NCI-H2196 (cell line): ENCODE data around the gene STRN4.

ENCODE experiments used
- DNase-seq: peaks from one replicate; lab custom pipeline; 2025; ENCODE audit not compliant: unreplicated experiment; lab: John Stamatoyannopoulos, UW

Gene STRN4

DNA sequence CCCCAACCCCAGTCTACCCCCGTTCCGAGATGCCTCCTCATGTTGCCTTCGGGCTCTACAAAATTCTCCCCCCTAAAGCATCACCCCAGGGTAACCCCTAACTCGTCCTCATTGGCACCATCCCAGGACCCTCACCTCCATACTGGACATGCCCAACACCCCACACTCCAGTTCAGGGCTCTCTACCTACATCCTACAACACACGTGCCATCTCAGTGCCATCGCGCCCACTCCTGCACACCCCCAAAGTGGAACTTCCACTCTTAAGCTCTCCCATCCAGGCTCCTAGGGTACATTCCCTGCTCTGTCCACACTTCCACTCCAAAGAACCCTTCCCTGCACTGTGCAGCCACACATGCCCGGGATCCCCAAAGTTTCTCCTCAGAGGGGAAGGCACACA lies 1.2 kb downstream of the STRN4 start:
- no peak for DNase-seq

GRCh38 chr19:46744005-46744691 lies 2.1 kb downstream of the STRN4 start:
- no peak for DNase-seq

DNA sequence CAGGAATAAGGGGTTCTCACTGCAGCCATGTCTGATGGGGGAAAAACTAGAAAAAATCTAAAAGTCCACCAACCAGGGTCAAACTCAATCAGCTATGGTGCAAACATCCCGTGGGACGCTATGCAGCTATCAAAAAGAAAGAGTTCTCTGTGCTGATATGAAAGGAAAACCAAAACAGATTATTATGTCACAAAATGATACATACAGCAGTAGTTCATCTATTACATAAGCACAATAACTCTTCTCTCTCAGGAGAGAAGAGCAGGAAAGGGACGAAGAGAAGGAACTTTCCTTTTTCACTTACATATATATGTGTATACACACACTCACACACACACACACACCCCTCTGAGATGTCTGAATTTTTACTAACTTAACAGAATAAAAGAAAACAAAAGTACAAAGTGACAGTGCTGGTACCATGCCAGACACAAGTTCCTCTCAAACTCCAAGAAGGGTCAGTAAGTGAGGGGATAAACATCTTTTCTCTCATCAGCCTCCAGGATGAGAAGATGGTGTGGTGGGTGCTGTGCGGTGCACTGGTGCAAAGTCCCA lies 3.2 kb downstream of the STRN4 start:
- DNase-seq: no peak

DNA sequence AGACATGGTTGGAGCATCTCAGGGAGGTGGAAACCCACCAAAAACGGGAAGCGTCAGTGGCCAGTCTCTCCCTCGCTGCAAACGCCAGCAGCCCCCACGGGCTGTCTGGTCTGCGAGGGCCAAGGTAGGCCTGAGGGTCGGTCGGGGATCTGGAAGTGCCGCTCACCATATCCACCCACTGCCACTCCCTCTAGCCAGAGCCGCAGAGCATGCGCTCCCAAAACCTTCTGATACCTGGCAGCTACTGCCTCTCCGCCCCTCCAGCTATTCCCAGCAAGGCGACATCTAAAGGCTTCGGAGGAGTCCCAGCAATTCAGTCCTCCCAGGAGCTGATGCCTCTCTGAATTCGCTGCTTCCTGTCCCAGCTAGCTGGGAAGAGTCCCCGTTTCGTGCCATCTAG lies 4.8 kb downstream of the STRN4 start:
- no peak for DNase-seq

DNA sequence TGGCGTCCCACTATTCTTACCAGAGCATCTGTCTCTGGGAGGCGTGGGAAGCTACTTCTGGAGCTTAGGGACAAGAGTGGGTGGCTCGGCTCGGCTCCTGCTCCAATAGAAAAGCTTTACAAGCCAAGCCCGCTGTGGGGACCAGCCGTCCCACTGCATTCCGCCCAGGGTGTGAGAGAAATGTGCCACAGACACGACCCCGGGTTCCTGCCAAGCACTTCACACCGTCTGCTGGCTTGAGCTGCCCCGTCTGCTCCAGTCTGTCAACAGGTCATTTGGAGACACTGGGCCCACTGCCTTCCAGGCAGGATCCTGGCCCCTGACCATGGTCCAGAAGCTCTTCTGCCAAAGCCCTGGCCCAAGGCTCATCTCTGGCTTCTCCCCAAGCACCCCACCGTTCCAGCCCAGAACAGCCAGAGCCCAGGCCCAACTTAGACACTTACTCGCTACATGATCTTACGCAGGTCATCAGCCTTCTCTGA lies 6.9 kb downstream of the STRN4 start:
- DNase-seq: no peak

- DNase-seq: no peak
Observed at GRCh38 chr19:46737761-46738171, 8.5 kb downstream of the STRN4 start.

DNA sequence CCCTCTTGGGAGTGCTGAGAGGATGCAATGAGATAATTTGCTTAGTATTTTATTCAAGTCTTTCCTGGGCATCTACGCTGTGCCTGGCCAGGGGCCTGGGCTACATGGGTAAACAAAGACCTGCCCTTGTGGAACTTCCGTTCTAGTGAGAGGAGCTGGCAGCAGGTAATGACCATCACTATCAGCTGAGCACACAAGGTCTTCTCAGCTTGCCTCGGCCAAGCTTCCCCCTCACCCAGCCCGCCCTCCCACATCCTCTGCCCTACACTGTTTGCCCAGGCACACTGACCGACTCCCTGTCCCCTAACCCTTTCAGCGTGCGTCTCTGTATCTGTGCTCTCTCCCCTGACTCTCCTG lies 9.0 kb downstream of the STRN4 start:
- DNase-seq: no peak

DNA sequence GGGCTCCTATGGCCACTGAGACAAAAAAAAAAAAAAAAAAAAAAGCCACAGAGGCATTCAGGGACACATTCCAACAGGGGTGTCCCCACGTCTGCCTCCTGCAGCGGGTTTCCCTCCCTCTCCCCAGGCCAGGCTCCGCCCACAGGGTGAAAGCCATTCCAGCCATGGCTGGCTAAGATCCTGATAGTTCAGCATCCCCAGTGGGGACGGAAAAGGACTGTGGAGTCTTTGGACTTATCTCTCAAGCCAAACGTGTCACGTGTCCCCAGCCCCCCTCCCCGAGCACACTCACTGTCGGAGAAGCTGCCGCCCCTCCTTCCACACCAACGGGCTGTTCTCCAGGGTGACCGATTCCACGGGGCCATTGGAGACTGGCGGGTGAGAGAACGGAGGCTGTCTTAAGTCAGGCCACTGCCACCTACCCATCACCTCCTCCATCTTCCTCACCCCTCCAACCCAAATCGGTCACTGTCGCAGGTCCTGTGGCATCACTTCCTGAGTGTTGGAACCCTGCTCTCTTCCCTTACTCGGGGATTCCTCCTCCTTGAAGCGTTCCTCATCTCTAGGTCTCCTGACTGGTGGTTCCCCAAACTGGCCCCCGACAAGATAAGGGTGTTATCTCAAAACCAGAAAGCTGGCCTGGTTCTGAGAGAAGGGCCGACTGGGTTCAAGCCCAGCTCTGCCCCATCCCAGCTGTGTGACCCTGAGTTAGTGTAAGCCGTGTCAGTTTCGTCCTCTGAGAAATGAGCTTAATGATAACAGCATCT lies 9.5 kb downstream of the STRN4 start:
- DNase-seq: no peak

DNA sequence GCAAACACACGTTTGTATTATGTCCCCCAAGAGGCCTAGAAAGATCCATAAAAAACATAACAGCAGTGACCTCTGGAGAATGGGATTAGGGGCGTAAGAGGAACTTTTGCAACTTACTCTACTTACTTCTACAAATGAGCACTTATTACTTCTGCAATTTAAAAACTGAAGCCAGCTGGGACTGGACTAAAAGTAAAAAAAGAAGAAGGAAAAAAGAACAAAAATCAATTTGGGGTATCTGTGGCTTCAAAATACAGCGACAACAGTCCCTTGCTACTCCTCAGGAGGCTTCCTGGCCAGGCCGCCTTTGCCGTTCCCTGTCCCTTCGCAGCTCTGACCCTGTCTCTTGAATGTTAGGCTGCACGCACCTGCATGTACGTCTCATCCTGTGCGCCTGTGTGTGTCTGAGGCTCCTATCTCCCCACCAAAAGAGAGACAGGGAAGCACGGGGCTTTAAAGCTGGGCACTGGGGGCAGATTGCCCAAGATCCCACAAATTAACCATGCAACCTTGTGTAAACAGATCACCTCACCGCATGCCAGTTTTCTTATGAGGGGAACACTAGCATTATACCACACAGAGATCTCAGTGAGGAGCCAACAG lies 12.5 kb downstream of the STRN4 start:
- DNase-seq: no peak

- DNase-seq: no peak
Observed at GRCh38 chr19:46732966-46733689, 13.1 kb downstream of the STRN4 start.

DNA sequence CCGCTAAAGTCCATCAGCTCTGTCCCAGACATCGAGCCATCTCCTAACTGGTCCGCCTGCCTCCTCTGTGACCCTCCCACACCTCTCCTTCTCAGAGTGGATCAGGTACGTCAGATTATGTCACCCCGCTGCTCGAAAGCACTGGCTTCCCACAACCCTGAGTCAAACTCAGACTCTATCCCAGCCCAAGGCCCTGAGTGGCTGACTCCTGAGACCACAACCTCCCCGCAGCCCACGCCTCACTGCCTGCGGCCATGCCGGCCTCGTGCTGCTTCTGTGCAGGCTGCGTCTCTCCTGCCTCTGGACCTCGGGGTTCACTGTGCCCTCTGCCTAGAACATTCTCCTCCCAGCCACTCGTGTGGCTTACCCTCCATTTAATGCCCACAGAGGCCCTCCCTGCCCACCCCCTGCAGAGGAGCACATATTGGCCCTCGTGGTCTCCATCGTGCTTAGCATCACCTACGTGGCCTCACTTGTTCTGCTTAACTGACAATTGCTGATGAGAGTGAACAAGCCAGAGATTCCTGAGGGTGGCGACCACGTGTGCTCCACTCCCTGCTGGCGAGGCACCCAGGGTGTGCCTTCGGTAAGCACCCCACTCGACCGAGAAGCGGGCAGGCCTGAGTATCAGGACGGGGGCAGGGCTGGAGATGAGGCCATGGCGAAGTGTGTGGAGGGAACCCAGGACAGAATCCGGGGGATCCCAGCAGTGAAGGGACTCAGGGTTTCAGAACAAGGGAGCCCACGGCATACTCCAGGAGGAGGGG lies 13.9 kb downstream of the STRN4 start:
- DNase-seq: no peak

GRCh38 chr19:46731584-46731983 lies 14.7 kb downstream of the STRN4 start:
- no peak for DNase-seq

DNA sequence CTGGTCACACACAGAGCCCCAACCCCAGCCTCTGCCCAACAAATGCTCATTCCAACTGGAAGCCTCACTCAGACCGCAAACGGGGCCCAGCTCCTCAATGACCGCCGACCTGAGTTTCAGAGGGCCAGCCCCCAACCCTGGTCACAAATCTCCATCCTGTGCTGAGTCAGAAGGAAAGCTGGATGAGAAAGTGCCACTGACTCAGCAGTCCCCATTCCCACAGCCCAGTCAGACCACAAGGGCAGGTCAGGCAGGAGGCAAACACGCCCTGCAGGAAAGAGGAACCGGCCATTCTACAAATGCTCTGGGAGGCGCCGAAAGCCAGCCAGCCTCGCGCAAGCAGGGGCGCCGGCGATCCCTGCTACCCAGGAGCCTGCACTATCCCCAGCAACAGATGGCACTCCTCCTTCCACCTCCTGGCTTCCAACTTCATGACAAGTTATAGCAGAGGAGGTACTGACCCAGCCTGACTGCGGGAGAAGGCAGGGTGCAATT lies 15.2 kb downstream of the STRN4 start:
- DNase-seq: no peak

- DNase-seq: no peak
Observed at GRCh38 chr19:46730595-46730994, 15.7 kb downstream of the STRN4 start.

DNA sequence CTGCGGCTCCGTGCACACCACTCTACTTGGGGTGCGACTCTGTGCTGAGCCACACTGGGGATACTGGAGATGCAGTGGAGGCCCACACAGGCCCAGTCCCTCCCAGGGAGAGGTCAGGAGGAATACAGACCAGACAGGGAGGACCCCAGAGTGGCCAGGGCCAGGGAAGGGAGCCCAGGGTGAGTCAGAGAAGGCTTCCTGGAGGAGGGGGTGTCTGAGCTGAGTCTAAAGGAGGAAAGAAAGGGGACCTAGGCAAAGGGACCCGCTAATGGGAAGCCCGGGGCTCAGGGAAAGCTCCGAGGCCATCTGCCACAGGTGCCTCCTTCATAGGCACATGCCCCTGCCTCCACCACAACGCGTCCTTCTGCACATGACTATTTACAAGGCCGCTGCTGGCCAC lies 16.1 kb downstream of the STRN4 start:
- no peak for DNase-seq

- no peak for DNase-seq
Observed at GRCh38 chr19:46729696-46730095, 16.6 kb downstream of the STRN4 start.

- peak; percentile 73 for DNase-seq
Observed at GRCh38 chr19:46728693-46729339, 17.4 kb downstream of the STRN4 start.

- no peak for DNase-seq
Observed at GRCh38 chr19:46728208-46728607, 18.0 kb downstream of the STRN4 start.

DNA sequence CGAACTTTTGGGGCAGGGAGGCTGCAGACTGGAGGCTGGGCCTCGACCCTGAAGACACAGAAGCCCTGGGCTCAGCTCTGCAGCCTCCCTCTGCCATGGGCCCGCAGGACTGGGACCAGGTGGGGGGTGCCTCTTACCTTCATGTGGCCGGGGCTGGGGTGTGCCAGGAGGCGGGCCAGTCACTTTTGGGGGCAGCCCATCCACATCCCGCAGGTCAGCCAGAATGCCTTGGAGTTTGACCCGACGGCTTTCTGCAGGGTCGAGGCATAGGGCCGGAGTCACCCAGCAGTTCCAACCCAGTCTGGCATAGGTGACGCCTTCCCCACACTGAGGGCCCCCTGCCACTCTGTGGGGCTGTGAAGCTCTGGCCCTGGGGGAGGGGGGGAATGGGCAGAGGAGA lies 18.5 kb downstream of the STRN4 start:
- no peak for DNase-seq

GRCh38 chr19:46726971-46727501 lies 19.2 kb downstream of the STRN4 start:
- no peak for DNase-seq
